SH-SY5Y (cell line): ENCODE data around the gene SLC4A4.

Experiments used
- GATA2 ChIP-seq: IDR thresholded peaks from 2 replicates; pipeline ENCODE4 v1.6.1; 2011; ENCODE audit warnings: mild to moderate bottlenecking, low read depth, low read length
- GATA3 ChIP-seq: IDR thresholded peaks from 2 replicates; pipeline ENCODE4 v1.6.1; 2011; ENCODE audit warnings: low read depth, mild to moderate bottlenecking, low read length, moderate library complexity

- no peak for TF ChIP-seq GATA2
- no peak for TF ChIP-seq GATA3
Observed at GRCh38 chr4:71333960-71334359, 4.9 kb upstream of the SLC4A4 start.
